HG03354 (cell line): ENCODE measurements around the gene FERMT1.
"Not testable (repeated sequence)": the region's sequence is repeated elsewhere in the genome, so short reads cannot be mapped to it uniquely, and the experiment has no call there.

Source experiments
- ATAC-seq: cut with Tn5 transposase; IDR thresholded peaks from one replicate; pipeline ENCODE4 v1.9.1; 2021; ENCODE audit warnings: mild to moderate bottlenecking; ENCODE audit not compliant: unreplicated experiment, poor library complexity, severe bottlenecking

The FERMT1 gene

GRCh38 chr20:6120491-6120988 lies 2.3 kb downstream of the FERMT1 start:
- ATAC-seq, result no peak

DNA sequence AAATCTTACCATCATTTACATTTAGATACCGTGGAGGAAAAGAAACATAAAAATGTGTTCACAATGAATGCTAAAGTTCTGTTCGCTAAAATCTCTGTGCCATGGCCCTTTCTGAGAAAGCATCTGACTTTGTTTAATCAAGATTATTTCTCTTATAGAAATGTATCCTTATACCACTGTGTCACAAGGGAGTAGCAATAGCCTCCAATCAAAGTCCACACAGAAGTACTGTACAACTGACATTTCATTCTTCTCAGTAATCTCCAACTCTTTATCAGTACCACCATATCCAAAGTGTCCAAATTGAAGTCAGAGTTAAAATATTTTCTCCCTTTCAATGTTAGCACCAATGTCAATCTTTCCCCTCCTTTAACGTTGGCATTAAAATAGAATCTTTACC lies 6.1 kb downstream of the FERMT1 start:
- ATAC-seq, result no peak

GRCh38 chr20:6115221-6115895 lies 7.5 kb downstream of the FERMT1 start:
- no peak for ATAC-seq

- no peak for ATAC-seq
Measured at GRCh38 chr20:6114696-6115095, 8.1 kb downstream of the FERMT1 start.

GRCh38 chr20:6113951-6114350 lies 8.9 kb downstream of the FERMT1 start:
- no peak for ATAC-seq

DNA sequence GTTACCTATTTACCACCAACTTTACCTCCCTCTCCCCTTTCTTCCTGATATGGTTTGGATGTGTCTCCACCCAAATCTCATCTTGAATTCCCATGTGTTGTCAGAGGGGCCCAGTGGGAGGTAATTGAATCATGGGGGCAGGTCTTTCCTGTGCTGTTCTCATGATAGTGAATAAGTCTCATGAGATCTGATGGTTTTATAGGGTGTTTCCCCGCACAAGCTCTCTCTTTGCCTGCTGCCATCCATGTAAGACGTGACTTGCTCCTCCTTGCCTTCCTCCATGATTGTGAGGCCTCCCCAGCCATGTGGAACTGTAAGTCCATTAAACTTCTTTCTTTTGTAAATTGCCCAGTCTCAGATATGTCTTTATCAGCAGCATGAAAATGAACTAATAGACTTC lies 9.9 kb downstream of the FERMT1 start:
- ATAC-seq, result not testable (repeated sequence)

GRCh38 chr20:6108330-6108729 lies 14.5 kb downstream of the FERMT1 start:
- no peak for ATAC-seq

GRCh38 chr20:6104493-6105188 lies 18.2 kb downstream of the FERMT1 start:
- ATAC-seq, result no peak

GRCh38 chr20:6103301-6103700 lies 19.5 kb downstream of the FERMT1 start:
- ATAC-seq, result no peak

GRCh38 chr20:6101346-6101745 lies 21.5 kb downstream of the FERMT1 start:
- ATAC-seq, result no peak

- ATAC-seq, result no peak
Measured at GRCh38 chr20:6100246-6100645, 22.6 kb downstream of the FERMT1 start.

GRCh38 chr20:6099819-6100218 lies 23.0 kb downstream of the FERMT1 start:
- no peak for ATAC-seq

GRCh38 chr20:6095409-6095808 lies 27.4 kb downstream of the FERMT1 start:
- no peak for ATAC-seq

DNA sequence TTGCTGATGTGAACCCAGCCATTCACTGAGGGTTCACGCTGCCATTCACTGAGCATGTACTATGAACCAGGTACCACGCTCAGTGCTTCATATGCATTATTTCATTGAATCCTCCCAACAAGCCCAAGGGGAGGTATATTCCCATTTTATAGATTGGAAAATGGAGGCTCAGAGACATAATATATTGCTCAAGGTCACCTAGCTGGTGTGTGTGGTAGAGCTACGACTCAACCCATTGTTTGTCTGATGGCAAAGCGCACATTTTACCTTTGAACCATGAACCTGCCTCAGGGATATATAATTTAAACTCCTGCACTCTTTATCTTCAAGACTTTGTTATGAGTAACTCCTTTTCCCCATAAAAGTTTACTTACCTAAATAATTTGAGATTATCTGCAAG lies 28.3 kb downstream of the FERMT1 start:
- ATAC-seq, result no peak

- ATAC-seq, result no peak
Measured at GRCh38 chr20:6094063-6094462, 28.8 kb downstream of the FERMT1 start.

DNA sequence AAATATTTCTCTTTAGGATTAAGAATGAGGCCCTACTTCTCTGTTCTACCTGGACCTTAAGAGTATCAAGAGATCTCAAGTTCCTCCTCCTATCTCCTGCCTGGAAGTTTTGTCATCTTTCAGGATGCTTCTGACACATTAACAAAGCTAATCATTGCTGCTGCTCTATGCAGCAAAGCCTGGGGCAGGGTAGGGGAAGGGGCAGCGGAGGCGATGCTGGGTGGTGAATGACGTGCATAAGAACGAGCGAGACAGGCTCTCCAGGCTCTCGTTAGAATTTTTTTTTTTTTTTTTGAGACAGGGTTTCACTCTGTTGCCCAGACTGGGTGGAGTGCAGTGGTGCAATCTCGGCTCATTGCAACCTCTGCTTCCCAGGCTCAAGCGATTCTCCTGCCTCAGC lies 31.2 kb downstream of the FERMT1 start:
- no peak for ATAC-seq

DNA sequence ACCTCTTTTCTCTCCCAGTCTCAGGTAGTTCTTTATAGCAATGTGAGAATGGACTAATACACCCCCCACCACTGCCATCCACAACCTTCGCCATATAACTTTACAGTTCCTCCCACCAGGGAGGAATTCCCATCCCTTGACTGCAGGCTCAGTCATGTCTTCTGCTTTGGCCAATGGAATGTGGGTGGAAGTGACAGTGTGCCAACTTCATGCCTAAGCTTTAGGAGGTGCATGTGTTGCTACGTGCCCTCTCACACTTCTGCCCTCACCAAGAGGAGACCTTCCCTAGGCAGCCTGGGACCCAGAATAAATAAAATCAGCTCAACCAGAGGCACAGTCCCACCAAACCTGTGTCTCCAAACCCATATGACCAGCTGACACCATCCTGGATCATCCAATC lies 36.0 kb downstream of the FERMT1 start:
- ATAC-seq, result no peak

GRCh38 chr20:6083926-6084325 lies 38.9 kb downstream of the FERMT1 start:
- ATAC-seq, result no peak

GRCh38 chr20:6081236-6081635 lies 41.6 kb downstream of the FERMT1 start:
- no peak for ATAC-seq

DNA sequence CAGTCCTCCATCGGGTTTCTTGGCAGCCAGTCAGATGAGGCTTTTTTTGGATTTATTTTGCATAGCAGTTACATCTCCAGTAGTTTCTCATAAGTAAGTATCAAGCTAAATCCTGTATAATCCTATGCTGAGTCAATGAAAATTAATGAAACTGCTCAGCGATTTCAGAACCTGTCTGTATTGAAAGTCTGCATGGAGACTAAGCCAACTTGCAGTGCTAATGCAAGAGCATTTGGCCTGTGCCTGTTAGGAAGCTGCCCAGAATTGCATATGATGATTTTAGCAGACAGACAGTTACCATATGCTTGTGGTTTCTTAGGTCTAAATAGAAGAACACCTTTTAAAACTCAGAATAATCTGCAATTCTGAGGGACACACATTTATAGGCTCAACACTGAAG lies 43.8 kb downstream of the FERMT1 start:
- ATAC-seq, result no peak

DNA sequence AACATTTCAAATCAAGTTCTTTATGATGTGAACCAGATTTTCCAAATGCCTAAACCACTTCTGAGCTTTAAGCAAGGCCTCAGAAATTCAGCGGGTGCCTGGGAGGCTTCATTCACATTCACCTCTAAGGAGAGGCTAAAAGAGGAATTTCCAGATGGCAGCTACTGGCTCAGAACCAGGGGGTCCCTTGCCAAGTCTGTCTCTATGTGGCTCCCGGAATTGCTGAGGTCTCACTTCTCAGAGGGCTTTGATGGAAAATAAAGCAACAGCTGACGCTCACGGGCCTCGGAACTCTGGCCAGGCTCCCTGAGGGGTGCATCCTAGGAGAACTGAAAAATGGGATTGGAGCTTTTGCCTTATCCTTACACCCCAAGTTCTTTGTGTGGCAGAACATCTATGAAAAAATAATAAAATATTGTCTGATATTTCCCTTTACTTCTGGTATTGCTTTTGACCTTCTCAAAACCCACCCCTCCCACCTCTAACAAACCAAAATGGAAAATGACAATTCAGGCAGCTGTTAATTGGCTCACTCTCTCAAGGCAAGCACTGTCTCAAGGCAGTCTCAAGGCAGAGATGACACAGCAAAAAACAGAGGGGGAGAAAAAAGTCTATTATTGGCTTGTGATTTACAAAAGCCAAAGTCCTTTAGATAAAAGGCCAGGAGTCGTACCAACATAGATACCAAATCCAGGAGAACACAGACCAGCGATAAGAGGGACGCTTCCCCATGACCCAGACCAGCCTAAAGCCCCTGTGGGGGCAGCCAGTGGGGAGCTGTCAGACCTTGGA lies 47.2 kb downstream of the FERMT1 start:
- ATAC-seq, result no peak
